Measurements from ENCODE around the gene TM7SF3.

The TM7SF3 gene

GRCh38 chr12:27014085-27014858 is at the start of gene TM7SF3:
Gene TM7SF3, minus strand, starts transcription at chr12:27014384. Its CDS starts 216 bp downstream, at chr12:27014168.
- Histone ChIP-seq H3K36me3 (ENCODE audit: control insufficient read depth in 5 of 5, insufficient read depth in 5 of 5, low read length in 5 of 5) (no peaks in the 10 kb centered on the region), H3K4me1 (ENCODE audit: control insufficient read depth in 5 of 5, insufficient read depth in 5 of 5, low read length in 5 of 5) (peaks cover 0 to 31% (median 28%) of the 10 kb centered on the region in 5 donors), H3K27me3 (ENCODE audit: control insufficient read depth in 5 of 5, insufficient read depth in 4 of 5, low read length in 5 of 5) (no peaks in the 10 kb centered on the region), H3K9ac (ENCODE audit: low read length in 5 of 5) (peak within 1 kb of the TSS; percentile 80 to 93 (median 83)), H3K4me3 (ENCODE audit: low read depth in 1 of 5, low read length in 5 of 5) (peak within 1 kb of the TSS; percentile 91 to 95 (median 94)), H3K27ac (ENCODE audit: low read depth, low read length) (peak within 1 kb of the TSS; percentile 95), H3K9me3 (ENCODE audit: control insufficient read depth in 5 of 5, low read length in 5 of 5) (no peaks in the 10 kb centered on the region)

GRCh38 chr12:27063250-27063851 is 49.2 kb upstream of the TM7SF3 start:
- H3K27ac ChIP-seq (ENCODE audit: low read depth, low read length): no peak overlapping the region
- no peak overlapping the region for H3K9ac ChIP-seq (ENCODE audit: low read length in 5 of 5)
- peaks cover 0 to 3% (median 0%) of the 10 kb centered on the region in 5 donors for H3K9me3 ChIP-seq (ENCODE audit: control insufficient read depth in 5 of 5, low read length in 5 of 5)
- peaks cover 0 to 6% (median 0%) of the 10 kb centered on the region in 5 donors for H3K4me1 ChIP-seq (ENCODE audit: control insufficient read depth in 5 of 5, insufficient read depth in 5 of 5, low read length in 5 of 5)
- no peak overlapping the region for H3K4me3 ChIP-seq (ENCODE audit: low read depth in 1 of 5, low read length in 5 of 5)
- peaks cover 0 to 5% (median 3%) of the 10 kb centered on the region in 5 donors for H3K36me3 ChIP-seq (ENCODE audit: control insufficient read depth in 5 of 5, insufficient read depth in 5 of 5, low read length in 5 of 5)
- no peaks in the 10 kb centered on the region for H3K27me3 ChIP-seq (ENCODE audit: control insufficient read depth in 5 of 5, insufficient read depth in 4 of 5, low read length in 5 of 5)

- peaks cover 0 to 2% (median 0%) of the 10 kb centered on the region in 5 donors for H3K36me3 ChIP-seq (ENCODE audit: control insufficient read depth in 5 of 5, insufficient read depth in 5 of 5, low read length in 5 of 5)
- no peaks in the 10 kb centered on the region for H3K27me3 ChIP-seq (ENCODE audit: control insufficient read depth in 5 of 5, insufficient read depth in 4 of 5, low read length in 5 of 5)
- peaks cover 0 to 3% (median 0%) of the 10 kb centered on the region in 5 donors for H3K9me3 ChIP-seq (ENCODE audit: control insufficient read depth in 5 of 5, low read length in 5 of 5)
- H3K4me1 ChIP-seq (ENCODE audit: control insufficient read depth in 5 of 5, insufficient read depth in 5 of 5, low read length in 5 of 5): peaks cover 0 to 6% (median 0%) of the 10 kb centered on the region in 5 donors
- H3K9ac ChIP-seq (ENCODE audit: low read length in 5 of 5): no peak overlapping the region
- H3K27ac ChIP-seq (ENCODE audit: low read depth, low read length): no peak overlapping the region
- H3K4me3 ChIP-seq (ENCODE audit: low read depth in 1 of 5, low read length in 5 of 5): no peak overlapping the region
Measured at GRCh38 chr12:27061317-27061716, 47.1 kb upstream of the TM7SF3 start.

- peaks cover 0 to 6% (median 0%) of the 10 kb centered on the region in 5 donors for H3K4me1 ChIP-seq (ENCODE audit: control insufficient read depth in 5 of 5, insufficient read depth in 5 of 5, low read length in 5 of 5)
- peaks cover 0 to 3% (median 0%) of the 10 kb centered on the region in 5 donors for H3K9me3 ChIP-seq (ENCODE audit: control insufficient read depth in 5 of 5, low read length in 5 of 5)
- H3K4me3 ChIP-seq (ENCODE audit: low read depth in 1 of 5, low read length in 5 of 5): no peak overlapping the region
- H3K9ac ChIP-seq (ENCODE audit: low read length in 5 of 5): no peak overlapping the region
- H3K27me3 ChIP-seq (ENCODE audit: control insufficient read depth in 5 of 5, insufficient read depth in 4 of 5, low read length in 5 of 5): no peaks in the 10 kb centered on the region
- H3K36me3 ChIP-seq (ENCODE audit: control insufficient read depth in 5 of 5, insufficient read depth in 5 of 5, low read length in 5 of 5): peaks cover 0 to 2% (median 0%) of the 10 kb centered on the region in 5 donors
- H3K27ac ChIP-seq (ENCODE audit: low read depth, low read length): no peak overlapping the region
Measured at GRCh38 chr12:27060740-27061139, 46.6 kb upstream of the TM7SF3 start.

GRCh38 chr12:27057543-27057942 is 43.4 kb upstream of the TM7SF3 start:
- Histone ChIP-seq H3K4me1 (ENCODE audit: control insufficient read depth in 5 of 5, insufficient read depth in 5 of 5, low read length in 5 of 5) (peaks cover 0 to 4% (median 0%) of the 10 kb centered on the region in 5 donors), H3K27ac (ENCODE audit: low read depth, low read length) (no peak overlapping the region), H3K36me3 (ENCODE audit: control insufficient read depth in 5 of 5, insufficient read depth in 5 of 5, low read length in 5 of 5) (peaks cover 0 to 2% (median 0%) of the 10 kb centered on the region in 5 donors), H3K27me3 (ENCODE audit: control insufficient read depth in 5 of 5, insufficient read depth in 4 of 5, low read length in 5 of 5) (no peaks in the 10 kb centered on the region), H3K9me3 (ENCODE audit: control insufficient read depth in 5 of 5, low read length in 5 of 5) (peaks cover 0 to 3% (median 0%) of the 10 kb centered on the region in 5 donors), H3K9ac (ENCODE audit: low read length in 5 of 5) (no peak overlapping the region), H3K4me3 (ENCODE audit: low read depth in 1 of 5, low read length in 5 of 5) (no peak overlapping the region)

- Histone ChIP-seq H3K9ac (ENCODE audit: low read length in 5 of 5) (no peak overlapping the region), H3K27me3 (ENCODE audit: control insufficient read depth in 5 of 5, insufficient read depth in 4 of 5, low read length in 5 of 5) (no peaks in the 10 kb centered on the region), H3K9me3 (ENCODE audit: control insufficient read depth in 5 of 5, low read length in 5 of 5) (peaks cover 0 to 3% (median 0%) of the 10 kb centered on the region in 5 donors), H3K4me1 (ENCODE audit: control insufficient read depth in 5 of 5, insufficient read depth in 5 of 5, low read length in 5 of 5) (peaks cover 0 to 4% (median 0%) of the 10 kb centered on the region in 5 donors), H3K4me3 (ENCODE audit: low read depth in 1 of 5, low read length in 5 of 5) (no peak overlapping the region), H3K36me3 (ENCODE audit: control insufficient read depth in 5 of 5, insufficient read depth in 5 of 5, low read length in 5 of 5) (peaks cover 0 to 2% (median 0%) of the 10 kb centered on the region in 5 donors), H3K27ac (ENCODE audit: low read depth, low read length) (no peak overlapping the region)
Measured at GRCh38 chr12:27055966-27056365, 41.8 kb upstream of the TM7SF3 start.

- Histone ChIP-seq H3K4me1 (ENCODE audit: control insufficient read depth in 5 of 5, insufficient read depth in 5 of 5, low read length in 5 of 5) (peaks cover 0 to 7% (median 0%) of the 10 kb centered on the region in 5 donors), H3K9me3 (ENCODE audit: control insufficient read depth in 5 of 5, low read length in 5 of 5) (no peaks in the 10 kb centered on the region)
Measured at GRCh38 chr12:27052742-27053141, 38.6 kb upstream of the TM7SF3 start.

GRCh38 chr12:27052176-27052575 is 38.0 kb upstream of the TM7SF3 start:
- no peak overlapping the region for H3K9ac ChIP-seq (ENCODE audit: low read length in 5 of 5)
- no peaks in the 10 kb centered on the region for H3K27me3 ChIP-seq (ENCODE audit: control insufficient read depth in 5 of 5, insufficient read depth in 4 of 5, low read length in 5 of 5)
- H3K4me3 ChIP-seq (ENCODE audit: low read depth in 1 of 5, low read length in 5 of 5): no peak overlapping the region
- no peak overlapping the region for H3K27ac ChIP-seq (ENCODE audit: low read depth, low read length)
- peaks cover 0 to 7% (median 0%) of the 10 kb centered on the region in 5 donors for H3K4me1 ChIP-seq (ENCODE audit: control insufficient read depth in 5 of 5, insufficient read depth in 5 of 5, low read length in 5 of 5)
- no peaks in the 10 kb centered on the region for H3K9me3 ChIP-seq (ENCODE audit: control insufficient read depth in 5 of 5, low read length in 5 of 5)
- no peaks in the 10 kb centered on the region for H3K36me3 ChIP-seq (ENCODE audit: control insufficient read depth in 5 of 5, insufficient read depth in 5 of 5, low read length in 5 of 5)

More at GRCh38 chr12:27052742-27053141, 38.6 kb upstream of the TM7SF3 start:
- Histone ChIP-seq H3K36me3 (ENCODE audit: control insufficient read depth in 5 of 5, insufficient read depth in 5 of 5, low read length in 5 of 5) (no peaks in the 10 kb centered on the region), H3K9ac (ENCODE audit: low read length in 5 of 5) (no peak overlapping the region), H3K4me3 (ENCODE audit: low read depth in 1 of 5, low read length in 5 of 5) (no peak overlapping the region), H3K27ac (ENCODE audit: low read depth, low read length) (no peak overlapping the region), H3K27me3 (ENCODE audit: control insufficient read depth in 5 of 5, insufficient read depth in 4 of 5, low read length in 5 of 5) (no peaks in the 10 kb centered on the region)

- no peak overlapping the region for H3K27ac ChIP-seq (ENCODE audit: low read depth, low read length)
- no peak overlapping the region for H3K9ac ChIP-seq (ENCODE audit: low read length in 5 of 5)
- no peaks in the 10 kb centered on the region for H3K36me3 ChIP-seq (ENCODE audit: control insufficient read depth in 5 of 5, insufficient read depth in 5 of 5, low read length in 5 of 5)
- peaks cover 0 to 3% (median 0%) of the 10 kb centered on the region in 5 donors for H3K9me3 ChIP-seq (ENCODE audit: control insufficient read depth in 5 of 5, low read length in 5 of 5)
- no peak overlapping the region for H3K4me3 ChIP-seq (ENCODE audit: low read depth in 1 of 5, low read length in 5 of 5)
- no peaks in the 10 kb centered on the region for H3K27me3 ChIP-seq (ENCODE audit: control insufficient read depth in 5 of 5, insufficient read depth in 4 of 5, low read length in 5 of 5)
- H3K4me1 ChIP-seq (ENCODE audit: control insufficient read depth in 5 of 5, insufficient read depth in 5 of 5, low read length in 5 of 5): peaks cover 0 to 7% (median 0%) of the 10 kb centered on the region in 5 donors
Measured at GRCh38 chr12:27048822-27049752, 34.9 kb upstream of the TM7SF3 start.
